NCI-H2107 (cell line): Measurements from ENCODE around the gene KCNMB2.

Experiments
- DNase-seq: peaks from one replicate; lab custom pipeline; 2025; lab: John Stamatoyannopoulos, UW

The KCNMB2 gene

GRCh38 chr3:178646186-178646862, 110.1 kb downstream of the KCNMB2 start:
- no peak for DNase-seq

GRCh38 chr3:178655488-178655887, 119.3 kb downstream of the KCNMB2 start:
- DNase-seq = no peak

- no peak for DNase-seq
Observed at GRCh38 chr3:178658694-178659325, 122.6 kb downstream of the KCNMB2 start.

GRCh38 chr3:178663201-178663934, 127.1 kb downstream of the KCNMB2 start:
- DNase-seq = no peak

GRCh38 chr3:178665747-178666146, 129.5 kb downstream of the KCNMB2 start:
- DNase-seq = no peak

GRCh38 chr3:178669022-178669601, 132.9 kb downstream of the KCNMB2 start:
- DNase-seq = no peak

GRCh38 chr3:178669758-178670157, 133.5 kb downstream of the KCNMB2 start:
- DNase-seq = no peak

GRCh38 chr3:178671377-178671776, 135.1 kb downstream of the KCNMB2 start:
- no peak for DNase-seq

- no peak for DNase-seq
Observed at GRCh38 chr3:178671791-178672190, 135.6 kb downstream of the KCNMB2 start.

GRCh38 chr3:178672275-178672674, 136.0 kb downstream of the KCNMB2 start:
- DNase-seq = no peak

GRCh38 chr3:178673529-178673928, 137.3 kb downstream of the KCNMB2 start:
- no peak for DNase-seq

- no peak for DNase-seq
Observed at GRCh38 chr3:178676077-178676476, 139.8 kb downstream of the KCNMB2 start.

- DNase-seq = no peak
Observed at GRCh38 chr3:178676942-178677790, 140.9 kb downstream of the KCNMB2 start.

GRCh38 chr3:178677961-178678360, 141.7 kb downstream of the KCNMB2 start:
- no peak for DNase-seq

- DNase-seq = no peak
Observed at GRCh38 chr3:178680037-178680436, 143.8 kb downstream of the KCNMB2 start.

GRCh38 chr3:178680489-178680888, 144.3 kb downstream of the KCNMB2 start:
- DNase-seq = no peak

- DNase-seq = no peak
Observed at GRCh38 chr3:178684881-178685590, 148.8 kb downstream of the KCNMB2 start.

- DNase-seq = no peak
Observed at GRCh38 chr3:178685591-178685906, 149.3 kb downstream of the KCNMB2 start.

GRCh38 chr3:178686826-178687225, 150.6 kb downstream of the KCNMB2 start:
- no peak for DNase-seq

- no peak for DNase-seq
Observed at GRCh38 chr3:178690571-178690970, 154.3 kb downstream of the KCNMB2 start.

GRCh38 chr3:178699364-178699763, 163.1 kb downstream of the KCNMB2 start:
- no peak for DNase-seq
